ENCODE results near the gene PCDHA7. TPM values are rescaled to one million over a fixed set of nuclear protein-coding genes. Genes with fewer than 3 reads are reported as not detected.

Gene PCDHA7
- total and polyA plus RNA-seq, 2 of the 4 experiments (the other 2 are of a cell fraction): 0.10 to 0.18 TPM

GRCh38 chr5:140796718-140797095 lies 37.4 kb upstream of the PCDHA7 start:
- Histone ChIP-seq H4K91ac (ENCODE audit: insufficient read depth, low read depth, low read length) (no peak overlapping the region), H3K27ac (ENCODE audit: insufficient read depth, low read length) (no peak overlapping the region), H3K4me1 (ENCODE audit: control insufficient read depth, insufficient read depth, low read length) (no peaks in the 10 kb centered on the region), H3K27me3 (ENCODE audit: control insufficient read depth, insufficient read depth, low read length) (no peaks in the 10 kb centered on the region), H3K18ac (ENCODE audit: low read depth, low read length) (no peak overlapping the region), H2AFZ (replicated peaks; ENCODE audit: low read length, poor library complexity) (no peak overlapping the region), H4K20me1 (ENCODE audit: insufficient read depth, low read length) (no peaks in the 10 kb centered on the region), H2AK5ac (ENCODE audit: low read depth, low read length) (no peak overlapping the region), H3K4ac (ENCODE audit: low read depth, low read length) (no peak overlapping the region), H2BK120ac (ENCODE audit: low read depth, low read length) (no peak overlapping the region), H3K79me1 (ENCODE audit: low read depth in 1 of 2, low read length in 2 of 2) (no peaks in the 10 kb centered on the region), H2BK5ac (ENCODE audit: low read depth, low read length, poor library complexity, severe bottlenecking) (no peak overlapping the region), H2AK9ac (replicated peaks; ENCODE audit: low read depth, low read length, poor library complexity) (no peak overlapping the region), H3K14ac (replicated peaks; ENCODE audit: low read depth, low read length) (no peak overlapping the region), H3K4me3 (ENCODE audit: insufficient read depth, low read depth, low read length) (no peak overlapping the region), H3K23ac (ENCODE audit: low read depth, low read length) (no peak overlapping the region), H3K56ac (ENCODE audit: extremely low read depth, insufficient read depth, low read length) (no peak overlapping the region), H3K9me1 (ENCODE audit: insufficient read depth, low read length) (no peaks in the 10 kb centered on the region), H3K9ac (ENCODE audit: low read depth, low read length) (no peak overlapping the region), H4K5ac (ENCODE audit: low read depth, low read length) (no peak overlapping the region), H3K9me3 (ENCODE audit: control insufficient read depth, insufficient read depth, low read length) (peaks cover 19% of the 10 kb centered on the region), H3K36me3 (ENCODE audit: control insufficient read depth, insufficient read depth, low read length) (no peaks in the 10 kb centered on the region), H2BK20ac (ENCODE audit: low read depth, low read length) (no peak overlapping the region), H3K4me2 (ENCODE audit: low read depth, low read length) (no peak overlapping the region), H4K8ac (ENCODE audit: low read depth in 2 of 2, low read length in 2 of 2) (no peak overlapping the region), H2BK15ac (ENCODE audit: low read depth, low read length) (no peak overlapping the region)
- CTCF ChIA-PET: no interaction called here
- dilution Hi-C loops (cut with HindIII; ENCODE audit: low sequenced_read_pairs, unreplicated experiment): no loop called here
- WGBS, 2 experiments (ENCODE audit: extremely low coverage in 2 of 2, insufficient read length in 1 of 2): 54% methylated on average over 33 of the region's 39 CpGs; no CpG with 5 or more reads in 1 of the 2 experiments
- POLR2A ChIA-PET (ENCODE audit: unreplicated experiment): no interaction called here
- no TSS peak for BruUV-seq (replicated peaks)
- DNase-seq: no peak
- in situ Hi-C loops (cut with MboI; ENCODE audit: low sequenced_read_pairs): no loop called here
- no peak for ATAC-seq (ENCODE audit: low read depth)
- TF ChIP-seq RAD21 (IDR thresholded peaks at IDR 0.05; ENCODE audit: low read length) (no peak), USF2 (IDR thresholded peaks at IDR 0.05; ENCODE audit: low read depth, low read length) (no peak), POLR2A (IDR thresholded peaks at IDR 0.05; ENCODE audit: low read depth, low read length) (no peak), BHLHE40 (IDR thresholded peaks at IDR 0.05; ENCODE audit: low read depth, low read length) (no peak), CHD1 (IDR thresholded peaks at IDR 0.05; ENCODE audit: low read depth, low read length) (no peak), CEBPB (IDR thresholded peaks at IDR 0.05; ENCODE audit: low read depth, low read length) (no peak), RCOR1 (IDR thresholded peaks at IDR 0.05; ENCODE audit: insufficient replicate concordance, low read length) (no peak), NFE2L2 (IDR thresholded peaks at IDR 0.05; ENCODE audit: low read depth, low read length) (no peak), MAFK (IDR thresholded peaks at IDR 0.05; ENCODE audit: low read depth, low read length) (no peak), FOS (IDR thresholded peaks at IDR 0.05; ENCODE audit: low read depth, low read length) (no peak)
- intact Hi-C loops (cut with micrococcal nuclease): no loop called here

Data from IMR-90 (cell line).